NCI-H748 (cell line): Measurements from ENCODE around the gene KLHDC9.

Experiments used
- DNase-seq: peaks from one replicate; lab custom pipeline; 2025; ENCODE audit not compliant: unreplicated experiment; lab: John Stamatoyannopoulos, UW

Gene KLHDC9

DNA sequence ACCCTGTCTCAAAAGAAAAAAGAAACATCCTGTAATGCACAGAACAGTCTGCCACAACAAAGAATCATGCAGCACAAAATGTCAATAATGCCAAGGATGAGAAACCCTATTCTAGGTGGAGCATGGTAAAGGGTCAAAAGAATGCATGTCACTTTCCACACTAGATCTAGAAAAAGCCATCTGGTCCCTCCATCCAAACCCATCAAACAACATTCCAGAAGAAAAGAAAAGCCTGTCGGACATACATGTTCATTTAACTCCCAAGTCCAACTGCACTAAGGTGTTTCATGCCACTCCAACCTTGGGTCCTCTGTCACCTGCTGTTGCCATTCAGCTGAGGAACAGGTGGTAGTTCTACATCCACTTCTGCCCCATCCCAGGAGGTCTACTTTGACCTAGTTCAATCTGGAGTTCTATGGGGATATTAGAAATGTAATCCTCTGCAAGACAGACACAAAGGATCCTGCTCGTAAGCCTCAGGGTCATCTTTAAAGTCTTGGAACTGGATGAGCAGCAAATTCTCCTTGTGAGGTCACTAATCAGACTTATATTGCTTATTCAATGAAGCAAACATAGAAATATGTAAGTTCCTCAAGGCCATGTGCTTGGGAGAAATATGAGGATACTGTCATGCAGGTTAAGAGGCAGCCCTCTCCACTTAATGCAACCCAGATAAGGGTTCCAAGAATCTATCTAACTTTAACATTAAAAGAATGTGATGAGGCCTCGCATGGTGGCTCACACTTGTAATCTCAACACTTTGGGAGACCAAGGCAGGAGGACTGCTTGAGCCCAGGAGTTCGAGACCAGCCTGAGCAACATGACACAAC lies 30.6 kb downstream of the KLHDC9 start:
- DNase-seq, result no peak

DNA sequence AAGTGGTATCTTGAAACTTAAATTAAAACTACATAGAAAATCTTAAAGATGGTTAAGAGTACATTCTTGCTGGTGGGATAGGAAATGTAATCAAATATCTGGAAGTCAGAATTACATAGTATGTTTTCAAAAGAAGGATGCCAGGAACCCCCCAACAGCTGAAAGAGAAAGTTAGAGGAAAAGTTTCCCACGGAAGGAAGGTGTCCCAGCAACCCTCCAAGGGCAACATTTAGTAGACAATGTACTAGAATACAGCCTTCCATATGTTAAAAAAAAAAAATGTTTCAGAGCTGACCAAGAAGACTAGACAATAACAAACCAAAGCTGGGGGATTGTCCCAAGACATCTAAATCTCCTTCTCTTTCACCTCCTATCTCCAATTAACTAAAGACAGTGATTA lies 32.1 kb downstream of the KLHDC9 start:
- no peak for DNase-seq

DNA sequence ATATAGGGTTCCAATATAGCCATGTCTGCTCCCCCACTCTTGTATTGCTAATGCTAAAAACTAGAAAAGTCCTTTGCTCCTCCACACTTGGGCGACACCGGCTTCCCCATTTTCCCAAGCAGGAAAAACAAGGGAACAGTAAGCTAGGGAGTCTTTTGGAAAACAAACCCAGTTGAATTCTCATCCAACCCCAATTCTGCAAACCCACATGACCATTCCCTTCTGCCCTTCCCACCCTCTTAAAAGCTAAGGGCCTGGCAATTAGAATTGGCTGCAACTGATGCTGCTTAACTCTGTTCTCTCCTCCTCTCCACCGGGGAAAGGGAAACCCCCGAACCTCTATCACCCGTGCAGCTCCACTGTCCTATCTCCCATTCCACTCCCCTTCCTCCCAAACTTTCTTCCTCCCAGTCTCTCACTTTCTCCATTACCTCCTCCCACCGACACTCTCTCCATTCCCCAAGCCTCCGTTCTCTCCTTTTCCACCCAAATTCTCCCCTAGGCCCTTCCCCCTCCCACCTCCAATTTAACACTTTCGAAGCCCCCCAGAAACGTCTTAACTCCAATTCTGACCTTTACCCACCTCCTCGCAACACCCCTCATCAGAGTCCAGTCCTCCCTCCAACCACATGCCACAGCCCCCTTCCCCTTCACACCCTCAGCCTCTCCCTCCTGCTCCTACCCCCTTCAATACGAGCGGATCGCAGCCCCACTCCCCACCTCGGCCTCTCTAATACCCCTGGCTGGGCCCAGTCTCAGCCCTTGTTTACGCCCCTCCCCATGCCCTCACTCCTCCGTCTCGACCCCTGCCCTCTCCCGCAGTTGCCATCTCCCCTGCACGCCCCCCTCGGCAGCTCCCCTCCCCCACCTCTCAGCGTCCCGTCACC lies 33.6 kb downstream of the KLHDC9 start:
- peak; percentile 19 for DNase-seq

DNA sequence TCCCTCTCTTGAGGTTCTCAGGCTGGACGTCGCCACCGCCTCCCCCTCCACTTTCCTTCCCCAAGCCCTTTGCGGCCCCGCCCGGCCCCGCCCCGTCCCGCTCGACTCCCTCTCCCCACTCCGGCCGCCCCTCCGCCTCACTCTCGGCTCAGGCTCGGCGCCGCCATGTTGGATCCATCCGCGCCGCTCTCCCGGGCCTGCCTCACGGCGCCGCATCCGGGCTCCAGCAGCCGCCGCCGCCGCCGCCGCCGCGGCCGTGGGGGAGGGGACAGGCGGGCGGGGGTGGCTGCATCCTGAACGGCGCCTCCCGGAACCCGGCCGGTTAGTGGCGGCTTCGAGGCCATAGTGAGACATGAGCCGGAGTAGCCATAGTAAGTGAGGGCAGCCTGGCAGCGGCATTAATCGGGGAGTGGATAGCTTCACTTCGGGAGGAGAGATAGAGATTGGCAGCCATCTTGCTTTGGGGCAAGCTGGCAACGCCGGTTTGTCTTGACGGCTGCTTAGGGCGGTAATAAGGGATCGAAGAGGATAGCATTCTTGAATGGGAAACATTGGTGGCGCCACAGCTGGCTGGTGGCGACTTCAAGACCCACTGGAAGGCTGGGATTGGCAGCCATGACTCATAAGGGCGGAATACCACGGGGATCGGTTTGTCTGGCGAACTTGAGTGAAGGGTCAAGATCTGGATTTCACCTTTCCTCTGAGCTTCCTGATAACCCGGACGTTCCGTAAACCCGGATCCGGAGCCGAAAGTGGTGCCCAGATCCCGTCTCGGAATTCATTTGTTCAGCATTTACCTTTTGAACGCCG lies 34.5 kb downstream of the KLHDC9 start, which contains the start of gene DEDD:
Gene DEDD (minus strand): TSS at position 258 of the 810 bp plus-strand sequence. CDS start 8,205 bp downstream, outside the sequence.
- DNase-seq, result peak; percentile 97

DNA sequence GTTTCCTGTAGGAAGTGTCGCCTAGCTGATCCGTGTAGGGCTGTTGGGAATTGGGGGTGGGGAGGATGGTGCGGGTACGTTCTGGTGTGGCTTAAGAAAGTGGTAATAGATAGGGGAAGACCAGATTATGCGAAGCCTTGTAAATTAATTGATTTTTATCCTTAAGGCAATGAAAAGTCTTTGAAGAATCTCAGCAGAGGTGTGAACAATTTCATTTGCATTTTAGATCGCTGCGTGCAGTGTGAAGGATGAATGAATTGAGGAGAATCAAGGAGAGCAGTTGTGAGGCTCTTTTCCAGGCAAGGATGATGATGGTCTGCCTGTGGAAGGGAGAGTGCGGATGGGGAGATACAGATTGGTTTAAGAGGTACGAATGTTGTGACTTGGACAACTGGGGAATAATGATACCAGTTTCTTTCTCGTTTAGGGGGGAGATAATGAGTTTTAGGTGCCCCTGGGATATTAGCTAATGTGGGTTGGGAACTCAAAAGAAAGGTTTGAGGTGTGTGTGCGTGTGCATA lies 35.1 kb downstream of the KLHDC9 start:
- peak; percentile 35 for DNase-seq

DNA sequence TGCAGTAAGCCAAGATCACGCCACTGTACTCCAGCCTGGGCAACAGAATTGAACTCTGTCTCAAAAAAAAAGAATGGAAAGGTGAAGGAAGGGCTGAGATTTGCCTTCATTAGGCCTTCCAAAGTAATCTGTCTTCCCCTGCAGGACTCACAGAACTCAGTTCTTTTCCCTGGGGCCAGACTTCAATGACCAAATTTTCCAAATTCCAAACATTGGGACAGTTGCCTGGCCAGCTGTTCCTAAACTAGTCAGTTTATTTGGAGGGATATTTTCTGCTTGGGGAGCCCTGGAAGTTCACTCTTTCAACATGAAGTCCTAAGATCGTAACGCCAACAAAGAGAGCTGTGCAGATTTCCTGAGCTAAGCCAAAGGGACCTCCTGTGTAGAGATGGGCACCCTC lies 39.7 kb downstream of the KLHDC9 start:
- DNase-seq, result no peak

DNA sequence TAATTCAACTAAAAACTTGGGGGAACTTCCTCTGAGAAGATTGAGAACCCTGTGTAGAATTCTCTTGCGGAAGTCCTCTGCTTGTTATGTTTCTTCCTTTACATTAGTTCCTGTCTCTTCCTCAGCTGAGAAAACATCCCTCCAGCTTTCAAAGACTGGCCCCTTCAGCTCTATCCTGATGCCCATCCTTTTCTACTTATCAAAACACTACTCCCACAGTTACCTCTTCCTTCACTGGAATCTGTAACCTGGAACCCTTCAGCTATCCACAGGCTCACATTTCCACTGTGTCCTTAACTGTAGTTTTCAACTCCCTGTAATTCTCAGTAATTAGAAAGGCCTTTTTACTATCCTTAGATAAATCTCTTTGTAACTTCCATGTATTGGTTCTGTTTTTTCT lies 40.3 kb downstream of the KLHDC9 start:
- no peak for DNase-seq

DNA sequence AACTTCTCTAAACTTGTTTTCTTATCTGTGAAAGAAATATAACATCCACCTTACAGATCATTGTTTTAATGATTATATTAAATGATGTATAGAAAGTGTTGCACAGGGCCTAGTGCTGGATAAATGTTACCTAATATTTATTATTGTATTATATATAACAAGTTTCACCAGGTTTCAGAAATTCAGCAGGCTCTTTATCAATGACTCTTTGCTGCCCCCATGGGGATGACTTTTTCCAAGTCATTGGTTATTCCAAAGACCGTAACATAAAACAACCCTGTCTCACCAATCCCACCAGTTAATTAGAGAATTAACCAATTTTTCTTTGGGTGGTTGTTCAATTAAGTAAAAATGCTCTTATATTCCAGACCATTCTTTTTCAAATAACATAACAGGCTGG lies 41.6 kb downstream of the KLHDC9 start:
- peak; percentile 42 for DNase-seq

DNA sequence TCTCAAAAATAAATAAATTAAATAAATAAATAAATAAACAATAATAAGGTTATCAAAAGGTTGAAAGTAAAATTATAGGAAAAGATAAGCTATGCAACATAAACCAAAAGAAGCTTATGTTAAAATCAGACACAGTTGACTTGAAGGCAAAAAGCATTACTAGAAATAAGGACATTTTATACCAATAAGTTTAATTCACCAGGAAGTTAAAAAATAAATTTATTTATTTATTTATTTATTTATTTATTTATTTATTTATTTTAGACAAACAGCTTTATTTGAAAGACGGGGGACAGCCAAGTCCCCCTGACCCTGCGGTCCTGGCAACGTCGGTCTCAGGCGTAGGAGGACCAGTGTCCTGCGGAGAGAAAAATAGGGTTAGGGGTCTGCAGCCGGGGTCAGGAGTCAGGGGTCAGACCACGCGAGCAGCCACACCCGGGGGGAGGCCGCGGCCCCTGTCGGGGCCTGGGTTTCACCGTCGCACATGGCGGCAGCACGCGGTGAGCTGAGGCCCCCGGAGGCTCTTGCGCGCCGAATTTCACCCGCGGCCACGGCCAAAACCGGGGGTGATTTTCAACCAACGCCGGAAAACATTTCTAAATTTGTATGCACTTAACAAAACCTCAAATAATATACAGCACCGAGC lies 42.7 kb downstream of the KLHDC9 start:
- no peak for DNase-seq

DNA sequence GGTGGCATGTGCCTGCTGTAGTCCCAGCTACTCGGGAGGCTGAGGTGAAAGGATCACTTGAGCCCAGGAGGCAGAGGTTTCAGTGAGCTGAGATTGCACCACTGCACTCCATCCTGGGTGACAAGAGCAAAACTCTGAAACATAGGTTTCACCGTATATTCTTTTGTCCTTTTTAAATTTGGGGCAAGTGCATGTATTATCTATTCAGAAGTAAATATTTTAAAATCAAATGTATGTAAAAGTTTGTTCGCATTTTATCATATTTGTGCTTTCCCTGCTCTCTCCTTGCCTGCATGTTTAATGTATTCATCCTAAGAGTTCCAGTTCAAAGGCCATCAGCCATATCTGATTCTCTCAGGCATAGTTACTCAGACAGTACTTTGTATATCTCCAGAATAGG lies 47.7 kb downstream of the KLHDC9 start:
- DNase-seq, result no peak
